ENCODE results near the gene ZSCAN22.

Gene ZSCAN22

DNA sequence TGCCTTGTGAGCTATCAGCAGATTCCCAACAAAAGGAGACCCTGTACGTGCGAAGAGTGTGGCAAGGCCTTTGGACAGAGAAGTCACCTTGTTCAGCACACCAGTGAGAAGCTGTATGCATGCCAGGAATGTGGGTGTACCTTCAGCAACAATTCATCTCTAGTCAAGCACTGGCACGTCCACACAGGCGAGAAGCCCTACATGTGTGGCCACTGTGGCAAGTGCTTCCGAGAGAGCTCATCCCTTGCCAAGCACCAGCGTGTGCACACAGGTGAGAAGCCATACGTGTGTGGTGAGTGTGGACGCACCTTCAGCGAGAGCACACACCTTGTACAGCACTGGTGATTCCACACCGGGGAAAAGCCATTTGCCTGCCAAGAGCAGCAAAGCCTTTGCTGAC, 7.6 kb upstream of the ZSCAN22 start:
- no peaks in the 10 kb centered on the region for H3K79me2 ChIP-seq (ENCODE audit: insufficient read depth, low read depth)
- no peak overlapping the region for H3K4me2 ChIP-seq
- no peaks in the 10 kb centered on the region for H3K36me3 ChIP-seq (ENCODE audit: insufficient read depth)
- H3K4me3 ChIP-seq (IDR thresholded peaks at IDR 0.05; ENCODE audit: insufficient read depth, low read depth, low read length), result no peak overlapping the region
- H2AFZ ChIP-seq (ENCODE audit: low read depth), result no peak overlapping the region
- no peak overlapping the region for H3K9ac ChIP-seq
- no peaks in the 10 kb centered on the region for H3K4me1 ChIP-seq (ENCODE audit: low read depth, poor library complexity, severe bottlenecking)
- no peak overlapping the region for H3K27ac ChIP-seq
- TF ChIP-seq, protein P1, sequence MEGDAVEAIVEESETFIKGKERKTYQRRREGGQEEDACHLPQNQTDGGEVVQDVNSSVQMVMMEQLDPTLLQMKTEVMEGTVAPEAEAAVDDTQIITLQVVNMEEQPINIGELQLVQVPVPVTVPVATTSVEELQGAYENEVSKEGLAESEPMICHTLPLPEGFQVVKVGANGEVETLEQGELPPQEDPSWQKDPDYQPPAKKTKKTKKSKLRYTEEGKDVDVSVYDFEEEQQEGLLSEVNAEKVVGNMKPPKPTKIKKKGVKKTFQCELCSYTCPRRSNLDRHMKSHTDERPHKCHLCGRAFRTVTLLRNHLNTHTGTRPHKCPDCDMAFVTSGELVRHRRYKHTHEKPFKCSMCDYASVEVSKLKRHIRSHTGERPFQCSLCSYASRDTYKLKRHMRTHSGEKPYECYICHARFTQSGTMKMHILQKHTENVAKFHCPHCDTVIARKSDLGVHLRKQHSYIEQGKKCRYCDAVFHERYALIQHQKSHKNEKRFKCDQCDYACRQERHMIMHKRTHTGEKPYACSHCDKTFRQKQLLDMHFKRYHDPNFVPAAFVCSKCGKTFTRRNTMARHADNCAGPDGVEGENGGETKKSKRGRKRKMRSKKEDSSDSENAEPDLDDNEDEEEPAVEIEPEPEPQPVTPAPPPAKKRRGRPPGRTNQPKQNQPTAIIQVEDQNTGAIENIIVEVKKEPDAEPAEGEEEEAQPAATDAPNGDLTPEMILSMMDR (conservative IDR thresholded peaks at IDR 0.05; ENCODE audit: low read depth, low read length), result no peak
- no peaks in the 10 kb centered on the region for H3K27me3 ChIP-seq (ENCODE audit: insufficient read depth, low read depth)
- H4K20me1 ChIP-seq (ENCODE audit: insufficient read depth), result no peaks in the 10 kb centered on the region

DNA sequence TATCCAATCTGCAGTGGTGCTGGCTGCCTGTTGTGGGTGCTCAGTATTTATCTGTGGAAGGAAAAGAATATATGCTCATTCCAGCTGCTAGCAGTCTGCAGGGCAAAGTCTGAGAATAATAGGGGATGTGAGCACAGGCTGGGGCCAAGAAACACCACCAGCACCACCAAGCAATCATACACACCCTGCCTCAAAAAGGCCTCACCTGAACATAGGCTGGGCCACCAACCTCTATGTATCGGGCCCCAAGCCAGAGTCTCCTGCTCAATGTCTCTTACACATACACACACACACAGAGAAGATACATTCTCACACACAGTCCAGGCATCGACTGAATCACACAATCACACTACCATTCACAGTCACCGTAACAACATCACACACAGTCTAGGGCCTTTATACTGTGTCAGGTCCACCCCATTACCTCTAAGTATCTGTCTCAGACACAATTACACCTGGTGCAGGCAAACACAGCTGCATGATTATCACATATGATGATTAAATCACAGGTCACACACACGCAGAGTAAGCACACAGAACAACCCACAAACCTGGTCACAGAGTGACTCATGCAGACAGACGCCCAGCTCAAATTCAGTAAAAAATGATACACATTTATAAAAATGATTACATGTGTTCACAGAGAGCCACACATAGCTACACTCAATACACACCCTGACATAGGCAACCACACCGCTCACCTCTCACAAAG, 1.3 kb upstream of the ZSCAN22 start:
- no peak overlapping the region for H3K4me3 ChIP-seq (IDR thresholded peaks at IDR 0.05; ENCODE audit: insufficient read depth, low read depth, low read length)
- peak overlapping the region; percentile 65; the same call in 1 of the 2 replicates for H3K4me2 ChIP-seq
- H3K79me2 ChIP-seq (ENCODE audit: insufficient read depth, low read depth), result peaks cover 21% of the 10 kb centered on the region
- no peak overlapping the region for H3K9ac ChIP-seq
- H3K27me3 ChIP-seq (ENCODE audit: insufficient read depth, low read depth), result no peaks in the 10 kb centered on the region
- no peaks in the 10 kb centered on the region for H4K20me1 ChIP-seq (ENCODE audit: insufficient read depth)
- no peak overlapping the region for H2AFZ ChIP-seq (ENCODE audit: low read depth)
- TF ChIP-seq, protein P1 (conservative IDR thresholded peaks at IDR 0.05; ENCODE audit: low read depth, low read length), result no peak
- H3K36me3 ChIP-seq (ENCODE audit: insufficient read depth), result no peaks in the 10 kb centered on the region
- peaks cover 13% of the 10 kb centered on the region for H3K4me1 ChIP-seq (ENCODE audit: low read depth, poor library complexity, severe bottlenecking)
- no peak overlapping the region for H3K27ac ChIP-seq

DNA sequence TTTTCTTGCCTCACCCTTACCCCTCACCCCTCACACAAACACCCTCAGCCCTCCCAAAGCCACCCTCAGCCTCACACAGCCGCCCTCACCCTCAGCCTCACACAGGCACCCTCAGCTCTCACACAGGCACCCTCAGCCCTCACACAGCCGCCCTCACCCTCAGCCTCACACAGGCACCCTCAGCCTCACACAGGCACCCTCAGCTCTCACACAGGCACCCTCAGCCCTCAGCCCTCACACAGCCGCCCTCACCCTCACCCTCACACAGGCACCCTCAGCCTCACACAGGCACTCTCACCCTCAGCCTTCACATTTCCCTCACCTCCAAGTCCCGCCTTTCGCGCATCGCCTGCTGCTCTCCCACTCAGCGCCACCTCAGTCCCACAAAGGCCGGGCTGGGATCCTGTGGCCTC, 287 bp upstream of the ZSCAN22 start:
- Histone ChIP-seq H3K4me3 (IDR thresholded peaks at IDR 0.05; ENCODE audit: insufficient read depth, low read depth, low read length) (peak overlapping the region; percentile 67), H4K20me1 (ENCODE audit: insufficient read depth) (no peaks in the 10 kb centered on the region), H3K79me2 (ENCODE audit: insufficient read depth, low read depth) (peaks cover 21% of the 10 kb centered on the region), H3K27me3 (ENCODE audit: insufficient read depth, low read depth) (no peaks in the 10 kb centered on the region), H3K4me1 (ENCODE audit: low read depth, poor library complexity, severe bottlenecking) (peaks cover 13% of the 10 kb centered on the region), H3K9ac (peak overlapping the region; percentile 66; the same call in 1 of the 2 replicates), H3K27ac (no peak overlapping the region), H3K4me2 (peak overlapping the region; percentile 65), H2AFZ (ENCODE audit: low read depth) (peak overlapping the region; percentile 97), H3K36me3 (ENCODE audit: insufficient read depth) (no peaks in the 10 kb centered on the region)
- TF ChIP-seq, protein P1 (conservative IDR thresholded peaks at IDR 0.05; ENCODE audit: low read depth, low read length), result no peak

DNA sequence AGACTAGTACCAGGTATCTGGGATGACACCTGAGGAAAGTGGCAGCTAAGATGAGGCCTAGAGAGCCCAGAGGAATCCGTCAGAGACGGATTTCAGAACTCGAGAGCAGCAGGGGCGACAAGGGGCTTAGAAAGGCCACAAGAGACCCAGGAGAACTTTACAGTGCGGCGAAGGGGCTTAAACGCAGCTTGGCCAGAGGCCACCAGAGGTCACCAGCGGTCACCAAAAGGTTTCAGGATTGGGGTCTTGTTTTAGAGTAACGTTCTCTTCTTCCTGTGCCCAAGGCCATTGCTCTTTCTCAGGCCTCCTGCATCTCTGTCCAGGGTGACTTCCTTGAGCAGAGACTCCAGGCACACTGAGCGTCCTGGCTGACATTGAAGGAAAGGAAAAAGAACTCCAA, 2.2 kb downstream of the ZSCAN22 start:
- Histone ChIP-seq H3K4me3 (IDR thresholded peaks at IDR 0.05; ENCODE audit: insufficient read depth, low read depth, low read length) (no peak overlapping the region), H3K27me3 (ENCODE audit: insufficient read depth, low read depth) (no peaks in the 10 kb centered on the region), H2AFZ (ENCODE audit: low read depth) (no peak overlapping the region), H3K36me3 (ENCODE audit: insufficient read depth) (no peaks in the 10 kb centered on the region), H3K79me2 (ENCODE audit: insufficient read depth, low read depth) (peaks cover 21% of the 10 kb centered on the region), H3K4me2 (no peak overlapping the region), H3K9ac (no peak overlapping the region), H4K20me1 (ENCODE audit: insufficient read depth) (no peaks in the 10 kb centered on the region), H3K27ac (no peak overlapping the region), H3K4me1 (ENCODE audit: low read depth, poor library complexity, severe bottlenecking) (peaks cover 13% of the 10 kb centered on the region)
- TF ChIP-seq, protein P1 (conservative IDR thresholded peaks at IDR 0.05; ENCODE audit: low read depth, low read length), result no peak

All from KMS-11 (cell line).